IMR-90 (cell line): Measurements from ENCODE around the gene HYI. TPM values are rescaled to one million over a fixed set of nuclear protein-coding genes. Genes with fewer than 3 reads are reported as not detected.

ENCODE experiments used
- ATAC-seq: fragments of 200-7000 bp; cut with Tn5 transposase; 2 replicates; pipeline ENCODE4 v1.9.1; 2020; ENCODE audit warnings: low read depth, mild to moderate bottlenecking, moderate library complexity
- BruUV-seq: library from RNA; stranded (reverse); fragments of 400-500 nt; replicated peaks from 2 replicates; lab custom pipeline; 2021; lab: Mats Ljungman, UMichigan
- CTCF ChIA-PET: fragments of 300-600 bp; formaldehyde crosslinking; extraction: SDS; loops from one replicate; lab custom pipeline; 2021; ENCODE audit warnings: antibody characterized with exemption; lab: Yijun Ruan, JAX
- POLR2A ChIA-PET: fragments of 300-600 bp; sonication (Branson Sonifier 250); formaldehyde crosslinking; loops from one replicate; lab custom pipeline; 2022; ENCODE audit warnings: antibody characterized with exemption; ENCODE audit not compliant: unreplicated experiment; lab: Charles Lee
- DNase-seq: peaks from one replicate; pipeline ENCODE4 v3.0.0; 2013
- H2AFZ ChIP-seq: replicated peaks from 2 replicates; pipeline ENCODE3; 2013; ENCODE audit warnings: low read length, mild to moderate bottlenecking; ENCODE audit not compliant: poor library complexity
- H2AK5ac ChIP-seq: 2 replicates; pipeline ENCODE4 v1.6.1; 2013; ENCODE audit warnings: low read depth, low read length, inconsistent platforms
- H2AK9ac ChIP-seq: replicated peaks from 2 replicates; pipeline ENCODE3; 2013; ENCODE audit warnings: mild to moderate bottlenecking, low read depth, low read length, moderate library complexity; ENCODE audit not compliant: poor library complexity
- H2BK120ac ChIP-seq: 2 replicates; pipeline ENCODE4 v1.6.1; 2013; ENCODE audit warnings: low read depth, low read length, inconsistent platforms
- H2BK15ac ChIP-seq: 3 replicates; pipeline ENCODE4 v1.6.1; 2013; ENCODE audit warnings: low read depth, low read length, inconsistent platforms
- H2BK20ac ChIP-seq: 2 replicates; pipeline ENCODE4 v1.6.1; 2013; ENCODE audit warnings: low read depth, mild to moderate bottlenecking, inconsistent platforms, low read length, moderate library complexity
- H2BK5ac ChIP-seq: 2 replicates; pipeline ENCODE4 v1.6.1; 2013; ENCODE audit warnings: mild to moderate bottlenecking, low read depth, low read length, inconsistent platforms; ENCODE audit not compliant: poor library complexity, severe bottlenecking
- H3K14ac ChIP-seq: replicated peaks from 2 replicates; pipeline ENCODE4 v1.6.1; 2013; ENCODE audit warnings: low read depth, low read length, inconsistent platforms
- H3K18ac ChIP-seq: 2 replicates; pipeline ENCODE4 v1.6.1; 2013; ENCODE audit warnings: low read depth, low read length, control low read depth
- H3K23ac ChIP-seq: 2 replicates; pipeline ENCODE4 v1.6.1; 2013; ENCODE audit warnings: low read depth, low read length, inconsistent platforms
- H3K27ac ChIP-seq: 2 replicates; pipeline ENCODE4 v1.5.1; 2013; ENCODE audit warnings: mild to moderate bottlenecking, control low read depth, low read length; ENCODE audit not compliant: insufficient read depth
- H3K27me3 ChIP-seq: 2 replicates; pipeline ENCODE4 v1.6.1; 2013; ENCODE audit warnings: low read length; ENCODE audit not compliant: control insufficient read depth, insufficient read depth
- H3K36me3 ChIP-seq: 2 replicates; pipeline ENCODE4 v1.6.1; 2013; ENCODE audit warnings: low read length, mixed read lengths; ENCODE audit not compliant: control insufficient read depth, insufficient read depth
- H3K4ac ChIP-seq: 2 replicates; pipeline ENCODE4 v1.6.1; 2013; ENCODE audit warnings: low read depth, low read length, inconsistent platforms
- H3K4me1 ChIP-seq: 2 replicates; pipeline ENCODE4 v1.6.1; 2013; ENCODE audit warnings: low read length, mixed read lengths; ENCODE audit not compliant: control insufficient read depth, insufficient read depth
- H3K4me2 ChIP-seq: 2 replicates; pipeline ENCODE4 v1.6.1; 2013; ENCODE audit warnings: low read depth, mild to moderate bottlenecking, control low read depth, low read length, moderate library complexity
- H3K4me3 ChIP-seq: 2 replicates; pipeline ENCODE4 v1.5.1; 2013; ENCODE audit warnings: low read depth, mild to moderate bottlenecking, control low read depth, low read length, moderate library complexity; ENCODE audit not compliant: insufficient read depth
- H3K56ac ChIP-seq: 2 replicates; pipeline ENCODE4 v1.6.1; 2013; ENCODE audit warnings: low read length, inconsistent platforms; ENCODE audit not compliant: insufficient read depth; ENCODE audit errors: extremely low read depth
- H3K79me1 ChIP-seq, 2 experiments: 2 replicates each; pipeline ENCODE4 v1.6.1; 2013; ENCODE audit warnings: low read length in 2 of 2, inconsistent platforms in 1 of 2, low read depth in 1 of 2
- H3K9ac ChIP-seq: 2 replicates; pipeline ENCODE4 v1.6.1; 2013; ENCODE audit warnings: low read depth, low read length, control low read depth
- H3K9me1 ChIP-seq: 2 replicates; pipeline ENCODE4 v1.6.1; 2013; ENCODE audit warnings: low read length, inconsistent platforms; ENCODE audit not compliant: insufficient read depth
- H3K9me3 ChIP-seq: 2 replicates; pipeline ENCODE4 v1.6.1; 2013; ENCODE audit warnings: low read length; ENCODE audit not compliant: control insufficient read depth, insufficient read depth
- H4K20me1 ChIP-seq: 2 replicates; pipeline ENCODE4 v1.6.1; 2013; ENCODE audit warnings: low read length, inconsistent platforms; ENCODE audit not compliant: insufficient read depth
- H4K5ac ChIP-seq: 2 replicates; pipeline ENCODE4 v1.6.1; 2013; ENCODE audit warnings: mild to moderate bottlenecking, low read depth, low read length, control low read depth
- H4K8ac ChIP-seq, 2 experiments: 2 replicates each; pipeline ENCODE4 v1.6.1; 2013; ENCODE audit warnings: low read depth in 2 of 2, low read length in 2 of 2, control low read depth in 1 of 2, inconsistent platforms in 1 of 2
- H4K91ac ChIP-seq: 2 replicates; pipeline ENCODE4 v1.6.1; 2013; ENCODE audit warnings: low read depth, low read length, inconsistent platforms; ENCODE audit not compliant: insufficient read depth
- BHLHE40 ChIP-seq: fragments of 150-350 bp; IDR thresholded peaks from 2 replicates; pipeline ENCODE4 v1.6.1; 2016; ENCODE audit warnings: mild to moderate bottlenecking, low read depth, low read length
- CEBPB ChIP-seq: IDR thresholded peaks from 2 replicates; pipeline ENCODE4 v1.6.1; 2012; ENCODE audit warnings: low read depth, low read length, improper control_type of control experiment
- CHD1 ChIP-seq: IDR thresholded peaks from 2 replicates; pipeline ENCODE4 v1.6.1; 2012; ENCODE audit warnings: low read depth, low read length, improper control_type of control experiment
- FOS ChIP-seq: fragments of 150-350 bp; IDR thresholded peaks from 2 replicates; pipeline ENCODE4 v1.6.1; 2016; ENCODE audit warnings: low read depth, low read length
- MAZ ChIP-seq: IDR thresholded peaks from 2 replicates; pipeline ENCODE4 v1.6.1; 2012; ENCODE audit warnings: low read depth, mild to moderate bottlenecking, low read length, improper control_type of control experiment, moderate library complexity, borderline replicate concordance
- MXI1 ChIP-seq: IDR thresholded peaks from 2 replicates; pipeline ENCODE4 v1.6.1; 2012; ENCODE audit warnings: low read depth, mild to moderate bottlenecking, low read length, moderate library complexity, borderline replicate concordance
- POLR2A ChIP-seq: IDR thresholded peaks from 2 replicates; pipeline ENCODE4 v1.6.1; 2012; ENCODE audit warnings: mild to moderate bottlenecking, low read depth, low read length
- RAD21 ChIP-seq: IDR thresholded peaks from 2 replicates; pipeline ENCODE4 v1.6.1; 2012; ENCODE audit warnings: low read length, improper control_type of control experiment
- RFX5 ChIP-seq: IDR thresholded peaks from 2 replicates; pipeline ENCODE4 v1.8.0; 2012; ENCODE audit warnings: low read depth, mild to moderate bottlenecking, low read length, moderate library complexity
- SMC3 ChIP-seq: fragments of 150-350 bp; IDR thresholded peaks from 2 replicates; pipeline ENCODE4 v1.6.1; 2016; ENCODE audit warnings: low read depth, mild to moderate bottlenecking, antibody characterized with exemption, low read length, moderate library complexity
- WGBS, 2 experiments: methylation state at CpG; one replicate each; pipeline versions ENCODE4 v1.1.5 to v1.1.7; 2013; ENCODE audit warnings: missing lambda C conversion rate in 2 of 2; ENCODE audit not compliant: insufficient read length in 1 of 2; ENCODE audit errors: extremely low coverage in 2 of 2; 5-methylcytosine and 5-hydroxymethylcytosine counted together
- dilution Hi-C: fragments of 300-500 bp; cut with HindIII; formaldehyde crosslinking; loops from one replicate; pipeline ENCODE4 v1.14.3; 2018; ENCODE audit warnings: low sequenced_read_pairs; ENCODE audit not compliant: unreplicated experiment
- in situ Hi-C: fragments of 300-500 bp; cut with MboI; formaldehyde crosslinking; loops from 3 replicates; pipeline ENCODE4 v1.14.3; 2019; ENCODE audit warnings: low sequenced_read_pairs, inconsistent platforms, mixed read lengths
- intact Hi-C: fragments of 100-400 bp; cut with micrococcal nuclease; formaldehyde crosslinking; loops from 2 replicates; pipeline ENCODE4 v1.10.0; 2022
- polyA plus RNA-seq, 3 experiments: library from polyadenylated mRNA; depleted of rRNA; stranded (reverse); fragments of >200 nt; gene quantifications; 2 replicates each; pipeline ENCODE4 v1.2.3, GENCODE V29; 2012; ENCODE audit warnings: low replicate concordance in 1 of 3
- total RNA-seq: library from RNA; depleted of rRNA; stranded (reverse); fragments of >200 nt; gene quantifications from 2 replicates; pipeline ENCODE4 v1.2.3, GENCODE V29; 2012

The HYI gene
- total and polyA plus RNA-seq, 2 of the 4 experiments (the other 2 are of a cell fraction), result 21.5 to 53.7 TPM

- dilution Hi-C loops (no loop called here), in situ Hi-C loops (loop anchor here (5.0 to 25.0 kb wide), 2 partner anchors 183 to 498 kb away; no protein-coding TSS in a partner anchor), intact Hi-C loops (loop anchor here (5.0 kb wide), 1 partner anchor 498 kb away; no protein-coding TSS in a partner anchor)
- ATAC-seq (no peak), DNase-seq (no peak)
- Histone ChIP-seq H3K4me3 (no peak overlapping the region), H3K56ac (no peak overlapping the region), H3K4me1 (peaks cover under 1% of the 10 kb centered on the region; the same call in 1 of the 2 replicates), H3K79me1 (peaks cover 7 to 9% of the 10 kb centered on the region in 2 experiments; a peak in 2 of 4 replicates), H4K91ac (no peak overlapping the region), H2AK5ac (no peak overlapping the region), H3K9ac (no peak overlapping the region), H3K18ac (no peak overlapping the region), H4K5ac (no peak overlapping the region), H2BK20ac (no peak overlapping the region), H3K4me2 (no peak overlapping the region), H3K27me3 (no peaks in the 10 kb centered on the region), H3K14ac (no peak overlapping the region), H3K9me1 (no peaks in the 10 kb centered on the region), H2AFZ (no peak overlapping the region), H3K9me3 (no peaks in the 10 kb centered on the region), H2BK5ac (no peak overlapping the region), H2BK15ac (no peak overlapping the region), H3K23ac (no peak overlapping the region), H4K20me1 (no peaks in the 10 kb centered on the region), H3K27ac (no peak overlapping the region), H2BK120ac (no peak overlapping the region), H4K8ac (no peak overlapping the region), H2AK9ac (no peak overlapping the region), H3K36me3 (peaks cover 28% of the 10 kb centered on the region), H3K4ac (no peak overlapping the region)
- no TSS peak for BruUV-seq
- ChIA-PET POLR2A (no interaction called here), CTCF (no interaction called here)
- TF ChIP-seq FOS (no peak), MAZ (no peak), SMC3 (no peak), POLR2A (no peak), CEBPB (no peak), MXI1 (no peak), CHD1 (no peak), RFX5 (no peak), RAD21 (no peak), BHLHE40 (no peak)
- WGBS, 2 experiments, result no CpG with 5 or more reads among the region's 3 CpGs
These were observed 43.2 kb downstream of the HYI start for GRCh38 chr1:43410571-43410970.
